Peyer's patch (tissue), 4 donors: ENCODE measurements around the gene SCN3A. TPM values are rescaled to one million over a fixed set of nuclear protein-coding genes. Genes with fewer than 3 reads are reported as not detected.

ENCODE experiments used
- DNase-seq, 3 donors: peaks; one replicate each; pipeline ENCODE4 v3.0.0-alpha.2; 2017 to 2019
- H3K27ac ChIP-seq, 4 donors: fragments of 200-600 bp; sonication (generic); one replicate each; pipeline ENCODE4 v1.5.1; 2016 to 2019
- H3K27me3 ChIP-seq, 2 donors: fragments of 200-600 bp; sonication (generic); one replicate each; pipeline ENCODE4 v1.5.1; 2019
- H3K36me3 ChIP-seq, 3 donors: fragments of 200-600 bp; sonication (generic); one replicate each; pipeline ENCODE4 v1.5.1; 2016 to 2019
- H3K4me1 ChIP-seq, 4 donors: fragments of 200-600 bp; sonication (generic); one replicate each; pipeline ENCODE4 v1.5.1; 2016 to 2019
- H3K4me3 ChIP-seq, 4 donors: fragments of 200-600 bp; sonication (generic); 1 replicate in 3 of 4; 2 replicates in 1 of 4; pipeline ENCODE4 v1.5.1; 2016 to 2019; ENCODE audit warnings: mild to moderate bottlenecking in 1 of 4
- H3K9me3 ChIP-seq, 4 donors: fragments of 200-600 bp; sonication (generic); one replicate each; pipeline ENCODE4 v1.5.1; 2016 to 2019; ENCODE audit warnings: mild to moderate bottlenecking in 1 of 4
- POLR2A ChIP-seq, 2 donors: fragments of 450-650 bp; IDR thresholded peaks; one replicate each; pipeline ENCODE4 v1.5.1; 2017; ENCODE audit warnings: antibody characterized with exemption in 2 of 2, mild to moderate bottlenecking in 2 of 2, moderate library complexity in 2 of 2
- total RNA-seq, 4 donors: library from RNA; depleted of rRNA; stranded (reverse); fragments of >200 nt; gene quantifications; one replicate each; pipeline ENCODE4 v1.1.0, GENCODE V29; 2016
- TF ChIP-seq, protein P1 (sequence below), 6 experiments: fragments of 450-650 bp in 4 of 6; fragments of 200-600 bp in 2 of 6; sonication (generic) in 1 of 6; IDR thresholded peaks; one replicate each; pipeline ENCODE4 v1.5.1; 2017 to 2019; ENCODE audit warnings: antibody characterized with exemption in 6 of 6, mild to moderate bottlenecking in 3 of 6, moderate library complexity in 1 of 6

The SCN3A gene
- total RNA-seq, 4 donors from 2014 or later, result 0.95 to 12.4 (median 1.2) TPM

- Histone ChIP-seq H3K4me3 (no peak overlapping the region), H3K27me3 (no peaks in the 10 kb centered on the region), H3K4me1 (no peaks in the 10 kb centered on the region), H3K36me3 (no peaks in the 10 kb centered on the region), H3K27ac (no peak overlapping the region), H3K9me3 (no peaks in the 10 kb centered on the region)
- DNase-seq, result no peak
- TF ChIP-seq, protein P1, sequence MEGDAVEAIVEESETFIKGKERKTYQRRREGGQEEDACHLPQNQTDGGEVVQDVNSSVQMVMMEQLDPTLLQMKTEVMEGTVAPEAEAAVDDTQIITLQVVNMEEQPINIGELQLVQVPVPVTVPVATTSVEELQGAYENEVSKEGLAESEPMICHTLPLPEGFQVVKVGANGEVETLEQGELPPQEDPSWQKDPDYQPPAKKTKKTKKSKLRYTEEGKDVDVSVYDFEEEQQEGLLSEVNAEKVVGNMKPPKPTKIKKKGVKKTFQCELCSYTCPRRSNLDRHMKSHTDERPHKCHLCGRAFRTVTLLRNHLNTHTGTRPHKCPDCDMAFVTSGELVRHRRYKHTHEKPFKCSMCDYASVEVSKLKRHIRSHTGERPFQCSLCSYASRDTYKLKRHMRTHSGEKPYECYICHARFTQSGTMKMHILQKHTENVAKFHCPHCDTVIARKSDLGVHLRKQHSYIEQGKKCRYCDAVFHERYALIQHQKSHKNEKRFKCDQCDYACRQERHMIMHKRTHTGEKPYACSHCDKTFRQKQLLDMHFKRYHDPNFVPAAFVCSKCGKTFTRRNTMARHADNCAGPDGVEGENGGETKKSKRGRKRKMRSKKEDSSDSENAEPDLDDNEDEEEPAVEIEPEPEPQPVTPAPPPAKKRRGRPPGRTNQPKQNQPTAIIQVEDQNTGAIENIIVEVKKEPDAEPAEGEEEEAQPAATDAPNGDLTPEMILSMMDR (IDR thresholded peaks at IDR 0.05), result no peak
- TF ChIP-seq POLR2A (IDR thresholded peaks at IDR 0.05), result no peak
These were observed 136.0 kb downstream of the SCN3A start for GRCh38 chr2:165067643-165068486.

- DNase-seq, result no peak
- Histone ChIP-seq H3K4me3 (no peak overlapping the region), H3K27me3 (no peaks in the 10 kb centered on the region), H3K36me3 (no peaks in the 10 kb centered on the region), H3K9me3 (no peaks in the 10 kb centered on the region), H3K27ac (no peak overlapping the region), H3K4me1 (no peaks in the 10 kb centered on the region)
- TF ChIP-seq POLR2A (IDR thresholded peaks at IDR 0.05), result no peak
- TF ChIP-seq, protein P1 (IDR thresholded peaks at IDR 0.05), result no peak
These were observed 139.1 kb downstream of the SCN3A start for GRCh38 chr2:165064743-165065142.

- Histone ChIP-seq H3K4me3 (no peak overlapping the region), H3K27me3 (no peaks in the 10 kb centered on the region), H3K4me1 (no peaks in the 10 kb centered on the region), H3K36me3 (no peaks in the 10 kb centered on the region), H3K27ac (no peak overlapping the region), H3K9me3 (no peaks in the 10 kb centered on the region)
- no peak for DNase-seq
- no peak for TF ChIP-seq POLR2A (IDR thresholded peaks at IDR 0.05)
- TF ChIP-seq, protein P1 (IDR thresholded peaks at IDR 0.05), result no peak
These were observed 143.4 kb downstream of the SCN3A start for GRCh38 chr2:165060411-165060810.

DNA sequence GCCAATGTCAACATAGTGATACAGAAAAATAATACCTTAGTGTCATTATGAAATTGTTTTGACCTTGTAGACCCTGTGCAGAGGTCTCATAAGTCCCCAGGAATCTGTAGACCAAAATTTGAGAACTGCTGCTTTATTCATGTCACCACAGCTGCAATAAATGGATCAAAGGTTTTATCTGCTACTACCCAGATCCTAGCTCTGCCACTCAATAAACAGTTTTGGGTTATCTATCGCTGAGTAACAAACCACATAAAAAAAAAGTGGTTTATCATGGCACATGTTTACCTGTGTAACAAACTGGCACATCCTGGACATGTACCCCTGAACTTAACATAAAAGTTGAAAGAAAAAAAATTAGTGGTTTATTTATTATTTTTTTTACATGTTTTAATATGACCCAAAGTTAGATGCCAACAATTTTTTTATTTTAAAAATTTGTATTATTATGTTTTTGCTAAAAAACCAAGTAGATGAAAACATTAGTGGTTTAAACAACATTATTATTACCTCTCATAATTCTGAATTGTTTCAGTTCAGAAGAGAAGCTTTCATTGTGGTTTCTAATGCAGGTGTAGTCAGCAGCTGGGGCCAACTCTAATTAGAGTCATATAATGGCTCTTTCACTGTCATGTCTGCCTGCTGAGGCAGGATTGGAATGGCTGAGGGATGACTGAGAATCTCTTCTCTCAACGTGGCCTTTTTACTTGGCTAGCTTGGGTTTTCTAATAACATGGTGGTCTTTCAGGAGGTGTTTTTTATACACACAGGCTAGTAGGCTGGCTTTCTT lies 145.2 kb downstream of the SCN3A start:
- H3K9me3 ChIP-seq, result no peaks in the 10 kb centered on the region
- H3K4me3 ChIP-seq, result no peak overlapping the region
- no peaks in the 10 kb centered on the region for H3K36me3 ChIP-seq
- H3K27me3 ChIP-seq, result no peaks in the 10 kb centered on the region
- H3K4me1 ChIP-seq, result no peaks in the 10 kb centered on the region
- TF ChIP-seq, protein P1 (IDR thresholded peaks at IDR 0.05), result no peak
- TF ChIP-seq POLR2A (IDR thresholded peaks at IDR 0.05), result no peak
- no peak for DNase-seq
- H3K27ac ChIP-seq, result no peak overlapping the region

- Histone ChIP-seq H3K27ac (no peak overlapping the region), H3K27me3 (no peaks in the 10 kb centered on the region), H3K36me3 (no peaks in the 10 kb centered on the region), H3K4me3 (no peak overlapping the region), H3K4me1 (no peaks in the 10 kb centered on the region), H3K9me3 (no peaks in the 10 kb centered on the region)
- TF ChIP-seq, protein P1 (IDR thresholded peaks at IDR 0.05), result no peak
- TF ChIP-seq POLR2A (IDR thresholded peaks at IDR 0.05), result no peak
- no peak for DNase-seq
These were observed 145.9 kb downstream of the SCN3A start for GRCh38 chr2:165057931-165058330.
